TTC549 (cell line): Measurements from ENCODE around the gene TLCD3A.
"Not testable (repeated sequence)": the region's sequence is repeated elsewhere in the genome, so short reads cannot be mapped to it uniquely, and the experiment has no call there.

Experiments used
- FAIRE-seq: peaks from 2 replicates; lab custom pipeline; 2012; peaks lifted over from hg19 to GRCh38; lab: Jason Lieb, UNC

Gene TLCD3A

GRCh38 chr17:789160-789840 lies 56.9 kb downstream of the TLCD3A start:
- FAIRE-seq: no peak

- not testable (repeated sequence) for FAIRE-seq
Observed at GRCh38 chr17:789931-790873, 57.8 kb downstream of the TLCD3A start.

- FAIRE-seq: not testable (repeated sequence)
Observed at GRCh38 chr17:790874-791247, 58.5 kb downstream of the TLCD3A start.

GRCh38 chr17:791829-792228 lies 59.4 kb downstream of the TLCD3A start:
- no peak for FAIRE-seq

- FAIRE-seq: no peak
Observed at GRCh38 chr17:792277-792676, 59.9 kb downstream of the TLCD3A start.
